GM12878 (cell line): ENCODE results near the gene RAPGEF4. TPM values are rescaled to one million over a fixed set of nuclear protein-coding genes. Genes with fewer than 3 reads are reported as not detected.

Experiments used
- ATAC-seq: fragments of 200-7000 bp; cut with Tn5 transposase; 3 replicates; pipeline ENCODE4 v1.9.1; 2020; ENCODE audit warnings: mild to moderate bottlenecking, moderate library complexity
- BruUV-seq: library from RNA; stranded (reverse); fragments of 400-500 nt; replicated peaks from 2 replicates; lab custom pipeline; 2021; lab: Mats Ljungman, UMichigan
- CTCF ChIA-PET: fragments of 300-600 bp; sonication (Branson Sonifier 250); formaldehyde crosslinking; extraction: SDS; loops from one replicate; lab custom pipeline; 2021; ENCODE audit warnings: inconsistent platforms; lab: Yijun Ruan, JAX
- POLR2A ChIA-PET: fragments of 350-600 bp; formaldehyde crosslinking; extraction: SDS; loops from one replicate; lab custom pipeline; 2021; ENCODE audit warnings: inconsistent platforms; lab: Charles Lee
- RAD21 ChIA-PET: fragments of 300-600 bp; sonication (Branson Sonifier 250); formaldehyde crosslinking; loops from one replicate; lab custom pipeline; 2023; ENCODE audit warnings: antibody characterized with exemption; ENCODE audit not compliant: unreplicated experiment; lab: Charles Lee
- SMC1A ChIA-PET: fragments of 300-600 bp; sonication (Branson Sonifier 250); formaldehyde crosslinking; loops from one replicate; lab custom pipeline; 2023; ENCODE audit not compliant: unreplicated experiment, uncharacterized antibody; lab: Charles Lee
- DNase-seq: peaks from one replicate; pipeline ENCODE4 v3.0.0-alpha.2; 2011; ENCODE audit warnings: low read depth, low spot score
- FAIRE-seq: peaks from 3 replicates; lab custom pipeline; 2011; peaks lifted over from hg19 to GRCh38; lab: Jason Lieb, UNC
- H2AFZ ChIP-seq: 2 replicates; pipeline ENCODE4 v1.6.0; 2011; ENCODE audit warnings: low read depth, low read length, control low read depth; ENCODE audit not compliant: control insufficient read depth
- H3K27ac ChIP-seq: 2 replicates; pipeline ENCODE4 v1.5.1; 2011; ENCODE audit warnings: control low read depth; ENCODE audit not compliant: control insufficient read depth, insufficient read depth
- H3K27me3 ChIP-seq, 2 experiments: replicated peaks in 1 of 2; 2 replicates each; pipeline versions ENCODE4 v1.6.0 to v1.6.1; 2011; ENCODE audit warnings: low read length in 1 of 2; ENCODE audit not compliant: control insufficient read depth in 2 of 2, insufficient read depth in 2 of 2
- H3K36me3 ChIP-seq, 2 experiments: 2 replicates each; pipeline ENCODE4 v1.5.1; 2011; ENCODE audit warnings: low read length in 1 of 2; ENCODE audit not compliant: control insufficient read depth in 2 of 2, insufficient read depth in 2 of 2
- H3K4me1 ChIP-seq: 2 replicates; pipeline ENCODE4 v1.6.1; 2011; ENCODE audit warnings: mild to moderate bottlenecking, low read length, moderate library complexity, mixed read lengths; ENCODE audit not compliant: control insufficient read depth, insufficient read depth
- H3K4me2 ChIP-seq: 2 replicates; pipeline ENCODE4 v1.6.0; 2011; ENCODE audit warnings: control low read depth; ENCODE audit not compliant: control insufficient read depth, insufficient read depth
- H3K4me3 ChIP-seq: fragments of 200-600 bp; sonication (generic); 2 replicates; pipeline ENCODE4 v1.5.1; 2016
- H3K79me2 ChIP-seq: 2 replicates; pipeline ENCODE4 v1.6.0; 2011; ENCODE audit warnings: low read length; ENCODE audit not compliant: control insufficient read depth, insufficient read depth
- H3K9ac ChIP-seq: 2 replicates; pipeline ENCODE4 v1.8.0; 2011; ENCODE audit warnings: low read length, control low read depth, mixed read lengths; ENCODE audit not compliant: control insufficient read depth, insufficient read depth
- H3K9me3 ChIP-seq: replicated peaks from 3 replicates; pipeline ENCODE4 v1.5.1; 2011; ENCODE audit warnings: mild to moderate bottlenecking, low read length; ENCODE audit not compliant: control insufficient read depth, insufficient read depth
- H4K20me1 ChIP-seq: 2 replicates; pipeline ENCODE4 v1.6.0; 2011; ENCODE audit not compliant: control insufficient read depth, insufficient read depth
- ATF7 ChIP-seq: fragments of 450-650 bp; IDR thresholded peaks from 2 replicates; pipeline ENCODE4 v1.6.1; 2016; ENCODE audit warnings: low read depth, mild to moderate bottlenecking
- BCLAF1 ChIP-seq: fragments of 450-650 bp; IDR thresholded peaks from 2 replicates; pipeline ENCODE4 v1.6.1; 2017; ENCODE audit warnings: antibody characterized with exemption, mild to moderate bottlenecking, moderate library complexity
- MTA2 ChIP-seq: fragments of 450-650 bp; IDR thresholded peaks from 2 replicates; pipeline ENCODE4 v1.6.1; 2016; ENCODE audit warnings: low read depth, mild to moderate bottlenecking, moderate library complexity
- NKRF ChIP-seq: fragments of 450-650 bp; conservative IDR thresholded peaks from 2 replicates; pipeline ENCODE4 v1.6.1; 2017; ENCODE audit warnings: mild to moderate bottlenecking, moderate library complexity
- RCOR1 ChIP-seq: conservative IDR thresholded peaks from 2 replicates; pipeline ENCODE4 v1.6.1; 2012; ENCODE audit warnings: low read depth, low read length, improper control_type of control experiment
- SREBF1 ChIP-seq: IDR thresholded peaks from 2 replicates; pipeline ENCODE4 v1.6.1; 2012; ENCODE audit warnings: mild to moderate bottlenecking, low read length
- WRNIP1 ChIP-seq: IDR thresholded peaks from 2 replicates; pipeline ENCODE4 v1.6.1; 2011; ENCODE audit warnings: low read depth, low read length, improper control_type of control experiment, borderline replicate concordance
- WGBS: methylation state at CpG from one replicate; pipeline ENCODE4 v1.1.6; 2016; ENCODE audit warnings: low lambda C conversion rate; ENCODE audit not compliant: insufficient replicate concordance, insufficient coverage; ENCODE audit errors: missing lambda C conversion rate; 5-methylcytosine and 5-hydroxymethylcytosine counted together
- in situ Hi-C: fragments of 300-500 bp; cut with MboI; formaldehyde crosslinking; loops from 9 replicates; pipeline ENCODE4 v1.14.3; 2018; ENCODE audit warnings: mixed read lengths
- intact Hi-C: fragments of 100-400 bp; cut with micrococcal nuclease; formaldehyde crosslinking; loops from one replicate; pipeline ENCODE4 v1.14.2; 2022; ENCODE audit not compliant: unreplicated experiment
- polyA plus RNA-seq, 11 experiments: library from polyadenylated mRNA; depleted of rRNA in 4 of 11; unstranded in 6 of 11; stranded (reverse) in 5 of 11; fragments of >200 nt; fragmentation: Nextera tagmentation in 4 of 11; fragmentation: Illumina TruSeq in 1 of 11; extraction: Ambion mirVana in 4 of 11; extraction: Trizol in 1 of 11; gene quantifications; 1 replicate in 1 of 11; 2 replicates in 10 of 11; pipeline versions ENCODE4 v1.2.1 to v1.2.3, GENCODE V29; 2011 to 2016; ENCODE audit warnings: inconsistent platforms in 2 of 11, missing spikeins in 2 of 11, low read depth in 1 of 11
- total RNA-seq, 4 experiments: library from RNA; depleted of rRNA in 3 of 4; stranded (reverse); fragments of >200 nt in 3 of 4; fragmentation: Illumina TruSeq in 1 of 4; extraction: Trizol in 1 of 4; gene quantifications; 2 replicates each; pipeline versions ENCODE4 v1.2.1 to v1.2.3, GENCODE V29; 2013 to 2021

The RAPGEF4 gene
- total and polyA plus RNA-seq, 10 of the 15 experiments (the other 5 are each of a cell fraction or from before 2014, with no cell fraction given), result 0.18 TPM; not detected in 8

- in situ Hi-C loops, result no loop called here
- Histone ChIP-seq H3K36me3 (no peaks in the 10 kb centered on the region), H3K4me3 (no peak overlapping the region), H3K9ac (no peak overlapping the region), H4K20me1 (no peaks in the 10 kb centered on the region), H3K79me2 (no peaks in the 10 kb centered on the region), H2AFZ (no peak overlapping the region), H3K4me1 (no peaks in the 10 kb centered on the region), H3K27ac (no peak overlapping the region), H3K9me3 (no peaks in the 10 kb centered on the region), H3K27me3 (no peaks in the 10 kb centered on the region), H3K4me2 (no peak overlapping the region)
- no TSS peak for BruUV-seq
- DNase-seq (no peak), ATAC-seq (no peak), FAIRE-seq (no peak)
- CTCF ChIA-PET, result interaction anchor here (1.4 to 1.5 kb wide), 2 partner anchors 8 to 10 kb away, joined by 6 to 8 read pairs; no protein-coding TSS in a partner anchor
- RAD21 ChIA-PET, result interaction anchor here (0.7 kb wide), 1 partner anchor 207 kb away, joined by 3 read pairs; no protein-coding TSS in a partner anchor
- POLR2A ChIA-PET, result no interaction called here
- TF ChIP-seq BCLAF1 (no peak), ATF7 (no peak), RCOR1 (no peak), SREBF1 (no peak), NKRF (no peak), WRNIP1 (no peak), MTA2 (no peak)
- SMC1A ChIA-PET, result interaction anchor here (1.2 to 1.4 kb wide), 2 partner anchors 28 to 107 kb away, joined by 3 read pairs; no protein-coding TSS in a partner anchor
- intact Hi-C loops, result no loop called here
- WGBS, result 32% methylated on average over 1 of the region's 1 CpG
Measured at GRCh38 chr2:172701250-172701649, 34.4 kb upstream of the RAPGEF4 start.
